SK-MEL-5 (cell line): ENCODE results near the gene BAIAP2. TPM values are rescaled to one million over a fixed set of nuclear protein-coding genes. Genes with fewer than 3 reads are reported as not detected.

Experiments used
- DNase-seq: peaks from one replicate; pipeline ENCODE4 v3.0.0-alpha.2; 2016; ENCODE audit warnings: low read depth, low spot score
- in situ Hi-C: cut with HindIII; loops from 2 replicates; pipeline ENCODE4 v1.10.0; 2016; ENCODE audit warnings: low sequenced_read_pairs, high pct_unique_total_duplicates, low pct_unique_long_range_greater_than_20kb
- total RNA-seq: library from RNA; depleted of rRNA; stranded (reverse); fragments of >200 nt; shearing (Covaris generic); gene quantifications from 2 replicates; pipeline ENCODE4 v1.2.3, GENCODE V29; 2014

BAIAP2 gene
- total RNA-seq, 1 experiment from 2014 or later: 26.7 TPM

- in situ Hi-C loops: no loop called here
- DNase-seq: no peak
These were observed 20.0 kb downstream of the BAIAP2 start for GRCh38 chr17:81054881-81055370.

- no peak for DNase-seq
- in situ Hi-C loops: no loop called here
These were observed 21.4 kb downstream of the BAIAP2 start for GRCh38 chr17:81056312-81056711.

GRCh38 chr17:81057079-81057730, 22.3 kb downstream of the BAIAP2 start:
- DNase-seq: peak; percentile 89
- in situ Hi-C loops: no loop called here

- DNase-seq: no peak
- in situ Hi-C loops: no loop called here
These were observed 22.8 kb downstream of the BAIAP2 start for GRCh38 chr17:81057777-81058176.

GRCh38 chr17:81058263-81058871, 23.4 kb downstream of the BAIAP2 start:
- no peak for DNase-seq
- in situ Hi-C loops: no loop called here

GRCh38 chr17:81059026-81059425, 24.1 kb downstream of the BAIAP2 start:
- in situ Hi-C loops: no loop called here
- no peak for DNase-seq

- in situ Hi-C loops: no loop called here
- DNase-seq: no peak
These were observed 25.5 kb downstream of the BAIAP2 start for GRCh38 chr17:81060416-81060815.

GRCh38 chr17:81061027-81061735, 26.2 kb downstream of the BAIAP2 start:
- in situ Hi-C loops: no loop called here
- no peak for DNase-seq

- in situ Hi-C loops: no loop called here
- no peak for DNase-seq
These were observed 27.2 kb downstream of the BAIAP2 start for GRCh38 chr17:81062014-81062780.

GRCh38 chr17:81063106-81064093, 28.4 kb downstream of the BAIAP2 start:
- DNase-seq: no peak
- in situ Hi-C loops: no loop called here

- in situ Hi-C loops: no loop called here
- DNase-seq: no peak
These were observed 29.9 kb downstream of the BAIAP2 start for GRCh38 chr17:81064678-81065475.

- in situ Hi-C loops: no loop called here
- no peak for DNase-seq
These were observed 30.5 kb downstream of the BAIAP2 start for GRCh38 chr17:81065500-81065899.

GRCh38 chr17:81066072-81066471, 31.1 kb downstream of the BAIAP2 start:
- DNase-seq: no peak

GRCh38 chr17:81066771-81067315, 31.9 kb downstream of the BAIAP2 start:
- DNase-seq: no peak
- in situ Hi-C loops: no loop called here

More at GRCh38 chr17:81066072-81066471, 31.1 kb downstream of the BAIAP2 start:
- in situ Hi-C loops: no loop called here

- DNase-seq: no peak
- in situ Hi-C loops: no loop called here
These were observed 32.5 kb downstream of the BAIAP2 start for GRCh38 chr17:81067391-81067811.
